ENCODE data around the gene STRADB. TPM values are rescaled to one million over a fixed set of nuclear protein-coding genes. Genes with fewer than 3 reads are reported as not detected.

The STRADB gene
- total RNA-seq, 1 experiment from 2014 or later, result 24.0 TPM

- no peak overlapping the region for H2AFZ ChIP-seq
- POLR2A ChIA-PET (ENCODE audit: unreplicated experiment), result no interaction called here
- H3K9me3 ChIP-seq (ENCODE audit: insufficient read depth, low read depth), result no peaks in the 10 kb centered on the region
- H3K27ac ChIP-seq, result no peak overlapping the region
- TF ChIP-seq EZH2 (IDR thresholded peaks at IDR 0.05; ENCODE audit: low read depth), result no peak
- TF ChIP-seq CTCF (conservative IDR thresholded peaks at IDR 0.05), result no peak
- H3K79me2 ChIP-seq (ENCODE audit: low read depth), result 0 out of 2 replicates have a peak, but pooled peaks cover 2% of the 10 kb centered on the region
- no peaks in the 10 kb centered on the region for H3K27me3 ChIP-seq (ENCODE audit: insufficient read depth, low read depth)
- peak in 1 of 2 experiments; percentile 18 for DNase-seq
- intact Hi-C loops (cut with micrococcal nuclease; ENCODE audit: unreplicated experiment), result no loop called here
- H3K4me3 ChIP-seq, result no peak overlapping the region
- H4K20me1 ChIP-seq (ENCODE audit: insufficient read depth), result no peaks in the 10 kb centered on the region
- no peaks in the 10 kb centered on the region for H3K36me3 ChIP-seq (ENCODE audit: low read depth)
- CTCF ChIA-PET, result interaction anchor here (0.7 kb wide), 1 partner anchor 17 kb away, joined by 9 read pairs; no protein-coding TSS in a partner anchor
- H3K9me2 ChIP-seq (ENCODE audit: insufficient read depth), result no peaks in the 10 kb centered on the region
- no TSS peak for BruUV-seq (replicated peaks)
- H3K4me1 ChIP-seq (replicated peaks; ENCODE audit: insufficient read depth), result no peaks in the 10 kb centered on the region
- H3K4me2 ChIP-seq, result no peak overlapping the region
- peaks cover 3% of the 10 kb centered on the region; the same call in 1 of the 2 replicates for H3F3A ChIP-seq (ENCODE audit: insufficient read depth, low read depth)
These were observed 32.4 kb upstream of the STRADB start for GRCh38 chr2:201419057-201419635.

GRCh38 chr2:201419986-201420385, 31.6 kb upstream of the STRADB start:
- H3K4me3 ChIP-seq, result no peak overlapping the region
- no peaks in the 10 kb centered on the region for H3K4me1 ChIP-seq (replicated peaks; ENCODE audit: insufficient read depth)
- peaks cover 3% of the 10 kb centered on the region; the same call in 1 of the 2 replicates for H3F3A ChIP-seq (ENCODE audit: insufficient read depth, low read depth)
- no peaks in the 10 kb centered on the region for H3K36me3 ChIP-seq (ENCODE audit: low read depth)
- no peaks in the 10 kb centered on the region for H3K27me3 ChIP-seq (ENCODE audit: insufficient read depth, low read depth)
- ChIA-PET POLR2A (ENCODE audit: unreplicated experiment) (no interaction called here), CTCF (no interaction called here)
- no peaks in the 10 kb centered on the region for H3K79me2 ChIP-seq (ENCODE audit: low read depth)
- H2AFZ ChIP-seq, result no peak overlapping the region
- no peak overlapping the region for H3K4me2 ChIP-seq
- intact Hi-C loops (cut with micrococcal nuclease; ENCODE audit: unreplicated experiment), result no loop called here
- no TSS peak for BruUV-seq (replicated peaks)
- no peaks in the 10 kb centered on the region for H4K20me1 ChIP-seq (ENCODE audit: insufficient read depth)
- no peaks in the 10 kb centered on the region for H3K9me2 ChIP-seq (ENCODE audit: insufficient read depth)
- H3K9me3 ChIP-seq (ENCODE audit: insufficient read depth, low read depth), result no peaks in the 10 kb centered on the region
- H3K27ac ChIP-seq, result no peak overlapping the region
- TF ChIP-seq CTCF (conservative IDR thresholded peaks at IDR 0.05) (no peak), EZH2 (IDR thresholded peaks at IDR 0.05; ENCODE audit: low read depth) (no peak)
- no peak for DNase-seq

DNA sequence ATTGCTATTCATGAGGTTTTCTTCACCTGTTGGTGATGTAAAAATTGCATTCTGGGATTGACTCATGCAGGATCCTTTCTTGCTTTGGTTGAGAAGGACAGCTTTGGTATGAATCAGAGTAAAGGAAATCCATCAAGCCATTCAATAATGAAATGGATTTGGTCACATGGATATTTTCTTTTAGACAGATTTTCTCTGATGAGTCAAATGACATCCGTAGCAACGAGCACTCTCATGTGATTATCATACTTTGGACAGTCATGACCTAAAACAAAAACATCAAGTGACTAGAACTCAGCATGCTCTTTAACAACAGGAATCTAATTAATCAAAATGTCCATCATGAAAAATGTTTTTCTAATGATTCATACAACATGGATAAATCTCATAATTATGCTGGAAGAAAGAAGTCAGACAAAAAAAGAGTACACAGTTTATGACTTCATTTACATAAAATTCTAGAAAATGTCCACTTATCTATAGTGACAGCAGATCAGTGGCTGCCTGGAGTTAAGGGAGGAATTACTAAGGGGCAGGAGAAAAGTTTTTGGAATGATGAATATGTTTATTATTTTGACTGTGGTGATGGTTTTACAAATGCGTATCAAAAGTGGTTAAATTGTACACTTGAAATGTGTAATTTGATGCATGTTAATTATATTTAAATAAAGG, 31.0 kb upstream of the STRADB start:
- no peaks in the 10 kb centered on the region for H4K20me1 ChIP-seq (ENCODE audit: insufficient read depth)
- no peaks in the 10 kb centered on the region for H3K9me3 ChIP-seq (ENCODE audit: insufficient read depth, low read depth)
- TF ChIP-seq EZH2 (IDR thresholded peaks at IDR 0.05; ENCODE audit: low read depth), result no peak
- TF ChIP-seq CTCF (conservative IDR thresholded peaks at IDR 0.05), result no peak
- no peak overlapping the region for H2AFZ ChIP-seq
- no peak overlapping the region for H3K4me3 ChIP-seq
- H3K4me2 ChIP-seq, result no peak overlapping the region
- no TSS peak for BruUV-seq (replicated peaks)
- no peak for DNase-seq
- ChIA-PET CTCF (no interaction called here), POLR2A (ENCODE audit: unreplicated experiment) (no interaction called here)
- H3K27me3 ChIP-seq (ENCODE audit: insufficient read depth, low read depth), result no peaks in the 10 kb centered on the region
- intact Hi-C loops (cut with micrococcal nuclease; ENCODE audit: unreplicated experiment), result no loop called here
- H3F3A ChIP-seq (ENCODE audit: insufficient read depth, low read depth), result peaks cover 3% of the 10 kb centered on the region; the same call in 1 of the 2 replicates
- H3K27ac ChIP-seq, result no peak overlapping the region
- no peaks in the 10 kb centered on the region for H3K79me2 ChIP-seq (ENCODE audit: low read depth)
- H3K4me1 ChIP-seq (replicated peaks; ENCODE audit: insufficient read depth), result no peaks in the 10 kb centered on the region
- H3K36me3 ChIP-seq (ENCODE audit: low read depth), result no peaks in the 10 kb centered on the region
- no peaks in the 10 kb centered on the region for H3K9me2 ChIP-seq (ENCODE audit: insufficient read depth)
